Natural killer cell treated with Interleukin-12 subunit alpha and Interleukin-12 subunit beta and Interleukin-15 and Interleukin-18, amount 100 ng/mL, for 72 hours (primary cell): ENCODE measurements around the gene EVI5. TPM values are rescaled to one million over a fixed set of nuclear protein-coding genes. Genes with fewer than 3 reads are reported as not detected.
A peak's percentile ranks its signal among the peaks of the same experiment; 100 is the strongest.

Experiments
- ATAC-seq, 2 donors: fragments of 150-1000 bp; cut with Tn5 transposase in 1 of 2; sonication (Bioruptor Pico), chemical (Tn5 transposase) in 1 of 2; 2 replicates each; pipeline ENCODE4 v1.10.0; 2021
- DNase-seq: peaks from one replicate; pipeline ENCODE4 v3.0.0; 2022; ENCODE audit warnings: low spot score
- H3K27ac Mint-ChIP-seq, 2 donors: 1 replicate in 1 of 2; 2 replicates in 1 of 2; pipeline ENCODE4 v1.8.0; 2022; ENCODE audit warnings: mixed read lengths in 2 of 2, mild to moderate bottlenecking in 1 of 2, moderate library complexity in 1 of 2
- H3K27me3 Mint-ChIP-seq, 2 donors: 1 replicate in 1 of 2; 2 replicates in 1 of 2; pipeline ENCODE4 v1.8.0; 2022; ENCODE audit warnings: mixed read lengths in 2 of 2
- H3K36me3 Mint-ChIP-seq: one replicate; pipeline ENCODE4 v1.8.0; 2022; ENCODE audit warnings: mixed read lengths
- H3K4me1 Mint-ChIP-seq, 2 donors: 1 replicate in 1 of 2; 2 replicates in 1 of 2; pipeline ENCODE4 v1.8.0; 2022; ENCODE audit warnings: low read depth in 2 of 2, mixed read lengths in 2 of 2, mild to moderate bottlenecking in 1 of 2
- H3K4me3 Mint-ChIP-seq: one replicate; pipeline ENCODE4 v1.8.0; 2022; ENCODE audit warnings: mixed read lengths
- H3K9me3 Mint-ChIP-seq: 2 replicates; pipeline ENCODE4 v1.8.0; 2022; ENCODE audit warnings: mixed read lengths
- total RNA-seq, 2 donors: library from RNA; stranded (reverse); gene quantifications; one replicate each; pipeline ENCODE4 v1.2.3, GENCODE V29; 2022

EVI5 gene
- 1 to 10 TPM; 1.2 to 6.1 TPM for total RNA-seq

- Mint-ChIP-seq H3K27me3 (peaks cover 38 to 41% of the 10 kb centered on the region in 2 donors), H3K4me1 (peaks cover 11 to 20% of the 10 kb centered on the region in 2 donors), H3K4me3 (peak within 1 kb of the TSS; percentile 74), H3K9me3 (no peaks in the 10 kb centered on the region), H3K36me3 (peaks cover 5% of the 10 kb centered on the region), H3K27ac (peak within 1 kb of the TSS; percentile 24 to 29)
- ATAC-seq (peak; percentile 93 to 94), DNase-seq (peak; percentile 82)
Observed at GRCh38 chr1:92784639-92785500, at the start of gene EVI5. Gene EVI5, minus strand, starts transcription at chr1:92785108. Its CDS starts 48,562 bp downstream, at chr1:92736546.

DNA sequence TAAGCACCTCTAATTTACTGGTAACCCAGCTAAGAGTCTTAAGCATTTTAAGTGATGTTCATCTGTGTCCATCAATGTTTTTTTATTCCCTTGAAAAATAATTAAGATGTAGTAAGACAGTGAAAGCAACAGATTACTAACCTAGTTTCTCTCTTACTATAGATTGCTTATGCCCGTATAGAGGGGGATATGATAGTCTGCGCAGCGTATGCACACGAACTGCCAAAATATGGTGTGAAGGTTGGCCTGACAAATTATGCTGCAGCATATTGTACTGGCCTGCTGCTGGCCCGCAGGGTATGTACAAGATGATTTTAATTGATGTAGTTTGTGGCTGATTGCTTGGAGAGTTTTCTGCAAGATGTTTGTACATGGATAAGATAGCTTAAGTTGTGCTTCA, 49.7 kb upstream of the EVI5 start:
- Mint-ChIP-seq H3K36me3 (peaks cover 57% of the 10 kb centered on the region), H3K27ac (peak overlapping the region; percentile 99 to 100), H3K27me3 (no peaks in the 10 kb centered on the region), H3K4me3 (peak overlapping the region; percentile 96), H3K9me3 (no peaks in the 10 kb centered on the region), H3K4me1 (peaks cover 61 to 74% of the 10 kb centered on the region in 2 donors)
- ATAC-seq (no peak), DNase-seq (no peak)

DNA sequence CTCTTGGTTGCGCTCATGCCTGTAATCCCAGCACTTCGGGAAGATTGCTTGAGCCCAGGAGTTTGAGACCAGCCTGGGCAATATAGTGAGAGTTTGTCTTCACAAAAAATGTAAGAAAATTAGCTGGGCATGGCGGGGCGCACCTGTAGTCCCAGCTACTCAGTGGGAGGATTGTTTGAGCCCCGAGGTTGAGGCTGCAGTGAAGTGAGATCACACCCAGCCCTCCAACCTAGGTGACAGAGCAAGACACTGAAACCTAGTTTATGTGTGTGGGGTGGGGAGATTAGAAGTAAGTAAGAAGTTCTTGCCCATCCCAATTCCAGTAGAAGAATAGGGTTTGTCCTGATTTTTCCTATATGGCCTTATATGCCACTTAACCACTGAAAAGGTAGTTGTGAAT, 48.9 kb upstream of the EVI5 start:
- no peaks in the 10 kb centered on the region for H3K9me3 Mint-ChIP-seq
- peak overlapping the region; percentile 99 to 100 for H3K27ac Mint-ChIP-seq
- ATAC-seq, result no peak
- H3K36me3 Mint-ChIP-seq, result peaks cover 57% of the 10 kb centered on the region
- peak overlapping the region; percentile 96 for H3K4me3 Mint-ChIP-seq
- DNase-seq, result no peak
- H3K27me3 Mint-ChIP-seq, result no peaks in the 10 kb centered on the region
- peaks cover 55 to 68% of the 10 kb centered on the region in 2 donors for H3K4me1 Mint-ChIP-seq

GRCh38 chr1:92832537-92833114, 47.7 kb upstream of the EVI5 start:
- Mint-ChIP-seq H3K9me3 (no peaks in the 10 kb centered on the region), H3K4me1 (peaks cover 46 to 56% of the 10 kb centered on the region in 2 donors), H3K36me3 (peaks cover 46% of the 10 kb centered on the region)

DNA sequence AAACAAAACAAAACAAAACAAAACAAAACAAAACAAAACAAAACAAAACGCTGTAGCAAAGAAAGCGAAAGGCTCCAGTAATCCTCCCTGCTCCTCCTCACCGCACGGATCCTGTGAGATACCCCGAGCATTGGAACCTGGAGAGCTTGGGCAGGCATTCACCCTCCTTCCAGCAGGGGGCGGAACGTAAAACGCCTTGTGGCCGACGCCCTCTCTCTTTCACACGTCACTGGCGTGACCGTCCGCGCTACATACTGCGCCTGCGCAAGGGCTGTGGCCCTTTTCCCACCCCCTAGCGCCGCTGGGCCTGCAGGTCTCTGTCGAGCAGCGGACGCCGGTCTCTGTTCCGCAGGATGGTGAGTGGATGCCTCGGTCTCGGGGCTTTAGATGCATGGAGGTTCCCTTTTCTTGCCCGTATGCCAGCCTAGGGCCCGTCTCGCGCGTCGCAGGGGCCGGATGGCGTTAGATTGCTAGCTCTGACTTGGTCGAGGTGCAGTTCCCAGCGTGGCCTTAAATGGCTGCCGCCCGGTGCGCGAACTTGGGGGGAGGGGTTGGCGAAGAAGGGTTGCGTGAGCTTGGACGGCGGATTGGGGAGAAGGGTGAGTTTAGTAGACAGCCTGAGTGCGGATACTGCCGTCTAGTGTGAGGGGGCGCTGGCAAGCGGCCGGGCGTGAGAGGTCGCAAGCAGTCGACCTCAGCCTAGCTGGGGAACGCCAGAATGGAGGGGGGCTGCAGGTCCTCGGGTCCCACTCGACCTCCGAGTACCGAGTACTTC, 47.0 kb upstream of the EVI5 start, which contains the start of gene RPL5:
Gene RPL5, plus strand, starts transcription at position 279 of the 775 bp plus-strand sequence. Its CDS starts 75 bp downstream, at position 354.
- Mint-ChIP-seq H3K4me1 (peaks cover 39 to 49% of the 10 kb centered on the region in 2 donors), H3K27ac (peak within 1 kb of the TSS; percentile 99 to 100), H3K36me3 (peaks cover 40% of the 10 kb centered on the region), H3K9me3 (no peaks in the 10 kb centered on the region), H3K27me3 (no peaks in the 10 kb centered on the region), H3K4me3 (peak within 1 kb of the TSS; percentile 96)
- ATAC-seq, result peak; percentile 96 to 97
- peak; percentile 97 for DNase-seq

More at GRCh38 chr1:92832537-92833114, 47.7 kb upstream of the EVI5 start:
- ATAC-seq (no peak), DNase-seq (no peak)
- peak overlapping the region; percentile 96 for H3K4me3 Mint-ChIP-seq
- peak overlapping the region; percentile 99 to 100 for H3K27ac Mint-ChIP-seq
- H3K27me3 Mint-ChIP-seq, result no peaks in the 10 kb centered on the region

DNA sequence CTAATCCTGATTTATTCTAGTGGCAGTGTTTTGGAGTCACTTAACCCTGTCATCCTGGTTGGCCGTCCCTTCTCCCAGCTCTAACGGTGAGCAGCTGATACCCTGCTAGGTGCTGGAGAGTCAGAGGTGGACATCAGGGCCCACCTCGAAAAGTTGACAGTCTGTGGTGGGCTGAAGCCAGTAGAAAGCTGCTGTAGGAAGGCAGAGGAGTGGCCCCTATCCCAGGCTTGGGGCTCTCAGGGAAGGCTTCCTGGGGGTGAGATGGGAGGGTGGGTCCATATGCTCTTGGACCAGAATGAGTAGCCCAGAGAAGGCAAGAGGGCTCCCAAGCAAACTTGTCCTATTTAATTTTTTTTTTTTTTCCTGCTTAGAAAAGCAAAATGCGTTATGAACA, 46.5 kb upstream of the EVI5 start:
- DNase-seq, result no peak
- peaks cover 38 to 47% of the 10 kb centered on the region in 2 donors for H3K4me1 Mint-ChIP-seq
- H3K9me3 Mint-ChIP-seq, result no peaks in the 10 kb centered on the region
- no peaks in the 10 kb centered on the region for H3K27me3 Mint-ChIP-seq
- no peak for ATAC-seq
- H3K27ac Mint-ChIP-seq, result peak overlapping the region; percentile 99 to 100
- peak overlapping the region; percentile 96 for H3K4me3 Mint-ChIP-seq
- H3K36me3 Mint-ChIP-seq, result peaks cover 39% of the 10 kb centered on the region

DNA sequence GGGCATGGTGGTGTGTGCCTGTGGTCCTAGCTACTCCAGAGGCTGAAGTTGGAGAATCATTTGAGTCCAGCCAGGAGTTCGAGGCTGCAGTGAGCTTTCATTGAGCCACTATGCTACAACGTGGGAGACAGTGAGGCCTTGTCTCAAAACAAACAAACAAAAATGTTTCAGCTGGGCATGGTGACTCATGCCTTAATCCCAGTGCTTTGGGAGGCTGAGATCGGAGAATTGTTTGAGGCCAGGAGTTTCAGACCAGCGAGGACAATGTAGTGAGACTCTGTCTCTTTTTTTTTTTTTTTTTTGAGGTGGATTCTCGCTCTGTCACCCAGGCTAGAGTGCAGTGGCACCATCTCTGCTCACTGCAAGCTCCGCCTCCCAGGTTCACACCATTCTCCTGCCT, 41.9 kb upstream of the EVI5 start:
- no peak overlapping the region for H3K27ac Mint-ChIP-seq
- H3K4me3 Mint-ChIP-seq, result no peak overlapping the region
- ATAC-seq (no peak), DNase-seq (no peak)
- no peaks in the 10 kb centered on the region for H3K9me3 Mint-ChIP-seq
- H3K4me1 Mint-ChIP-seq, result peaks cover under 1 to 1% of the 10 kb centered on the region in 2 donors
- H3K27me3 Mint-ChIP-seq, result peaks cover 0 to 2% of the 10 kb centered on the region in 2 donors
- no peaks in the 10 kb centered on the region for H3K36me3 Mint-ChIP-seq

GRCh38 chr1:92822879-92823278, 38.0 kb upstream of the EVI5 start:
- no peaks in the 10 kb centered on the region for H3K36me3 Mint-ChIP-seq
- H3K4me3 Mint-ChIP-seq, result no peak overlapping the region
- no peaks in the 10 kb centered on the region for H3K9me3 Mint-ChIP-seq

GRCh38 chr1:92820551-92820950, 35.6 kb upstream of the EVI5 start:
- H3K27me3 Mint-ChIP-seq, result peaks cover 18 to 21% of the 10 kb centered on the region in 2 donors
- H3K4me1 Mint-ChIP-seq, result no peaks in the 10 kb centered on the region
- no peak overlapping the region for H3K4me3 Mint-ChIP-seq
- no peaks in the 10 kb centered on the region for H3K9me3 Mint-ChIP-seq
- no peak for DNase-seq
- no peak for ATAC-seq
- no peak overlapping the region for H3K27ac Mint-ChIP-seq
- no peaks in the 10 kb centered on the region for H3K36me3 Mint-ChIP-seq

More at GRCh38 chr1:92822879-92823278, 38.0 kb upstream of the EVI5 start:
- ATAC-seq (no peak), DNase-seq (no peak)
- Mint-ChIP-seq H3K27ac (no peak overlapping the region), H3K27me3 (peaks cover 7 to 9% of the 10 kb centered on the region in 2 donors), H3K4me1 (no peaks in the 10 kb centered on the region)

GRCh38 chr1:92820024-92820423, 35.1 kb upstream of the EVI5 start:
- no peak overlapping the region for H3K27ac Mint-ChIP-seq
- no peaks in the 10 kb centered on the region for H3K9me3 Mint-ChIP-seq
- peaks cover 18 to 22% of the 10 kb centered on the region in 2 donors for H3K27me3 Mint-ChIP-seq
- H3K4me1 Mint-ChIP-seq, result no peaks in the 10 kb centered on the region
- no peak for ATAC-seq
- no peaks in the 10 kb centered on the region for H3K36me3 Mint-ChIP-seq
- no peak for DNase-seq
- H3K4me3 Mint-ChIP-seq, result no peak overlapping the region

- Mint-ChIP-seq H3K36me3 (no peaks in the 10 kb centered on the region), H3K4me1 (no peaks in the 10 kb centered on the region), H3K4me3 (no peak overlapping the region), H3K9me3 (no peaks in the 10 kb centered on the region), H3K27ac (no peak overlapping the region), H3K27me3 (peaks cover 30 to 31% of the 10 kb centered on the region in 2 donors)
- DNase-seq (no peak), ATAC-seq (no peak)
Observed at GRCh38 chr1:92817986-92818764, 33.3 kb upstream of the EVI5 start.

DNA sequence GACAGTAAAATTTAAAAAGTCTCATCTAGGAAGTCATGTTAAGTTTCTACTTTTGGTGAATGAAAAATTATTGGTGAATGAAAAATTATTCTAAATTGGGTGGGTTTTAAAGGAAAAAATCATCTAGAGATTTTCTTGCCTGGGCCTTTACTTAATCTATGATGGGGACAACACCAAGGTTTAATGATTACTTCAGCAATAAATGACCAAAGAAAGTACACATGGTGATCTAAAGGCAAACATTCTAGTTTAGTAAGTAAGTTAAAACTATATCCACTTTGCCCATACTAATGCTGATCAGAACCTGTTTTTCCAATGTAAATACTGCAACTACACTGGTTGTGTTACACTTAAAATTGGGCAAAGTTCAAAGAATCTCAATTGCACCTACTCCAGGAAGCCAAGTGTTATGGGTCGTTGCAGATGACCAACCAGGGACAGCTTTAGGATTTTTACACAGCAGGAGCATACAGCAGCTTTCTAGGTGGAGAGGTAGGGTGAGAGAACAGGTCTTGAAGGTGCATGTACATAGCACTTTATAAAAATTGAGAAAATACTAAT, 32.3 kb upstream of the EVI5 start:
- Mint-ChIP-seq H3K4me1 (no peaks in the 10 kb centered on the region), H3K27ac (no peak overlapping the region), H3K27me3 (peaks cover 34 to 38% of the 10 kb centered on the region in 2 donors), H3K9me3 (no peaks in the 10 kb centered on the region), H3K36me3 (no peaks in the 10 kb centered on the region), H3K4me3 (no peak overlapping the region)
- ATAC-seq, result no peak
- DNase-seq, result no peak

DNA sequence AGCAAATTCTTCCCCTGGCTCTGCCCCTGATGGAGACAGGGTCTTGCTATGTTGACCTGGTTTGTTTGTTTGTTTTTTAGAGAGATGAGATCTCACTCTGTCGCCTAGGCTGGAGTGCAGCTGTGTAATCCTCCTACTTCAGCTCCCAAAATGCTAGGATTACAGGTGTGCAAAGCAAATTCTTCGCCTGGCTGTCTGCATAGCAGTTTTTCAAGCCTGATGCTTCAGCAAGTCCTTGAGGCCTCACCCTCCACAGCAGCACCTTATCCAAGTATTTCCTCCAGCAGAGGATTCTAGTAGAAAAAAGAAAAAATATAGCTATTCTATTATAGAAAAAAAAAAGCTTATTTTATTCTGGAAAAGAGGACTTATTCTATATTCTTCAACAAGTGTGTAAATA, 31.8 kb upstream of the EVI5 start:
- H3K4me3 Mint-ChIP-seq, result no peak overlapping the region
- ATAC-seq (no peak), DNase-seq (no peak)
- no peak overlapping the region for H3K27ac Mint-ChIP-seq
- H3K27me3 Mint-ChIP-seq, result peaks cover 37 to 42% of the 10 kb centered on the region in 2 donors
- no peaks in the 10 kb centered on the region for H3K4me1 Mint-ChIP-seq
- no peaks in the 10 kb centered on the region for H3K36me3 Mint-ChIP-seq
- no peaks in the 10 kb centered on the region for H3K9me3 Mint-ChIP-seq
